ENCODE measurements around the gene CAPN13.

CAPN13 gene

GRCh38 chr2:30744823-30745222, 62.4 kb downstream of the CAPN13 start:
- H3K4me3 ChIP-seq (ENCODE audit: low read length) = no peak overlapping the region
- DNase-seq (ENCODE audit: low read depth) = no peak
- no peak for TF ChIP-seq CTCF (IDR thresholded peaks at IDR 0.05; ENCODE audit: insufficient read depth, low read depth, low read length, missing control alignments)

- no peak for TF ChIP-seq CTCF (IDR thresholded peaks at IDR 0.05; ENCODE audit: insufficient read depth, low read depth, low read length, missing control alignments)
- H3K4me3 ChIP-seq (ENCODE audit: low read length) = no peak overlapping the region
- DNase-seq (ENCODE audit: low read depth) = no peak
Observed at GRCh38 chr2:30741576-30741975, 65.7 kb downstream of the CAPN13 start.

- H3K4me3 ChIP-seq (ENCODE audit: low read length) = no peak overlapping the region
- DNase-seq (ENCODE audit: low read depth) = no peak
- TF ChIP-seq CTCF (IDR thresholded peaks at IDR 0.05; ENCODE audit: insufficient read depth, low read depth, low read length, missing control alignments) = no peak
Observed at GRCh38 chr2:30738141-30738911, 68.9 kb downstream of the CAPN13 start.

- no peak for TF ChIP-seq CTCF (IDR thresholded peaks at IDR 0.05; ENCODE audit: insufficient read depth, low read depth, low read length, missing control alignments)
- DNase-seq (ENCODE audit: low read depth) = no peak
- no peak overlapping the region for H3K4me3 ChIP-seq (ENCODE audit: low read length)
Observed at GRCh38 chr2:30737326-30737610, 70.0 kb downstream of the CAPN13 start.

GRCh38 chr2:30736461-30737325, 70.6 kb downstream of the CAPN13 start:
- TF ChIP-seq CTCF (IDR thresholded peaks at IDR 0.05; ENCODE audit: insufficient read depth, low read depth, low read length, missing control alignments) = no peak

GRCh38 chr2:30733876-30734520, 73.2 kb downstream of the CAPN13 start:
- H3K4me3 ChIP-seq (ENCODE audit: low read length) = no peak overlapping the region
- no peak for TF ChIP-seq CTCF (IDR thresholded peaks at IDR 0.05; ENCODE audit: insufficient read depth, low read depth, low read length, missing control alignments)
- no peak for DNase-seq (ENCODE audit: low read depth)

More at GRCh38 chr2:30736461-30737325, 70.6 kb downstream of the CAPN13 start:
- no peak overlapping the region for H3K4me3 ChIP-seq (ENCODE audit: low read length)
- peak; percentile 74 for DNase-seq (ENCODE audit: low read depth)
